K562 (cell line): ENCODE results near the gene ABHD8. TPM values are rescaled to one million over a fixed set of nuclear protein-coding genes. Genes with fewer than 3 reads are reported as not detected.

Experiments
- ETS2 ChIP-seq: IDR thresholded peaks from 2 replicates; pipeline ENCODE4 v1.6.1; 2016; ENCODE audit warnings: borderline replicate concordance, missing genetic modification characterization, mild to moderate bottlenecking, moderate library complexity, missing compliant biosample characterization; ENCODE audit not compliant: poor library complexity, severe bottlenecking
- JUNB ChIP-seq: fragments of 450-650 bp; formaldehyde crosslinking; conservative IDR thresholded peaks from 2 replicates; pipeline ENCODE4 v1.4.0; 2020; ENCODE audit warnings: mild to moderate bottlenecking
- REST ChIP-seq, 2 experiments: fragments of 450-650 bp; formaldehyde crosslinking in 1 of 2; IDR thresholded peaks; 2 replicates each; pipeline versions ENCODE4 v1.4.0 to v1.6.1; 2014 to 2020; ENCODE audit warnings: mild to moderate bottlenecking in 2 of 2, borderline replicate concordance in 1 of 2, low read depth in 1 of 2
- ZBTB26 ChIP-seq: fragments of 450-650 bp; formaldehyde crosslinking; IDR thresholded peaks from 2 replicates; pipeline ENCODE4 v1.4.0; 2022; ENCODE audit warnings: missing genetic modification characterization
- polyA plus RNA-seq, 8 experiments: library from polyadenylated mRNA; depleted of rRNA in 4 of 8; stranded (reverse) in 5 of 8; unstranded in 3 of 8; fragments of >200 nt; fragmentation: Nextera tagmentation in 2 of 8; fragmentation: Illumina TruSeq in 1 of 8; extraction: Ambion mirVana in 2 of 8; extraction: Trizol in 1 of 8; gene quantifications; 2 replicates each; pipeline versions ENCODE4 v1.2.1 to v1.2.3, GENCODE V29; 2011 to 2014; ENCODE audit warnings: inconsistent platforms in 1 of 8, missing spikeins in 1 of 8
- total RNA-seq, 7 experiments: library from RNA; depleted of rRNA in 6 of 7; stranded (reverse); fragments of >200 nt in 6 of 7; fragmentation: Illumina TruSeq in 2 of 7; extraction: Trizol in 2 of 7; gene quantifications; 2 replicates each; pipeline versions ENCODE4 v1.2.1 to v1.2.3, GENCODE V29; 2011 to 2021; ENCODE audit warnings: low replicate concordance in 1 of 7
- TF ChIP-seq, protein P1 (sequence below), 2 experiments: fragments of 450-650 bp in 1 of 2; sonication (generic) in 1 of 2; formaldehyde crosslinking in 1 of 2; IDR thresholded peaks; 2 replicates each; pipeline versions ENCODE4 v1.7.1 to v1.9.0; 2016 to 2022; ENCODE audit warnings: inconsistent platforms in 1 of 2, mild to moderate bottlenecking in 1 of 2, missing genetic modification reagents in 1 of 2
- TF ChIP-seq, protein P2 (sequence below): sonication (generic); formaldehyde crosslinking; IDR thresholded peaks from 2 replicates; pipeline ENCODE4 v1.8.1; 2023; ENCODE audit warnings: mild to moderate bottlenecking, missing genetic modification reagents

The ABHD8 gene
- total and polyA plus RNA-seq, 9 of the 15 experiments (the other 6 are each of a cell fraction or from before 2014, with no cell fraction given), result 0.04 to 6.6 (median 2.0) TPM; not detected in 1

DNA sequence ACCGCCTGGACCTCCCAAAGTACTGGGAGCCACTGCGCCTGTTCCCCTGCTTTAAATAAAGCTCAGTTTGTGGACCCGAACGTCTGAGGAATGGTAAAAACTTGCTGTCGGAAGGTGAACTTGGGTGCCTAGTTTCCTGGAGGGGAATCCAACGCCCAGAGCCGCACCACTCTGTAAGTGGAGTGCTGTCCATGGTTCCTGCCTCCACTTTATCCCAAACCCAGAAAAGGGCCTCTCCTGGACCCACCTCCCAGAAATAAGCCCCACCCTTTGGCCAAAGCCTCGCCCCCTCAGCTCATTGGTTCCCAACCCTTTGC, 29.1 kb upstream of the ABHD8 start (continued):
- TF ChIP-seq ZBTB26 (no peak), REST (IDR thresholded peaks at IDR 0.05; ENCODE audit: borderline replicate concordance) (peak; percentile 97), REST (CRISPR knock-in tag; IDR thresholded peaks at IDR 0.05; ENCODE audit: low read depth) (peak; percentile 87), ETS2 (tag) (no peak), JUNB (CRISPR knock-in tag) (no peak)
- TF ChIP-seq, protein P1, sequence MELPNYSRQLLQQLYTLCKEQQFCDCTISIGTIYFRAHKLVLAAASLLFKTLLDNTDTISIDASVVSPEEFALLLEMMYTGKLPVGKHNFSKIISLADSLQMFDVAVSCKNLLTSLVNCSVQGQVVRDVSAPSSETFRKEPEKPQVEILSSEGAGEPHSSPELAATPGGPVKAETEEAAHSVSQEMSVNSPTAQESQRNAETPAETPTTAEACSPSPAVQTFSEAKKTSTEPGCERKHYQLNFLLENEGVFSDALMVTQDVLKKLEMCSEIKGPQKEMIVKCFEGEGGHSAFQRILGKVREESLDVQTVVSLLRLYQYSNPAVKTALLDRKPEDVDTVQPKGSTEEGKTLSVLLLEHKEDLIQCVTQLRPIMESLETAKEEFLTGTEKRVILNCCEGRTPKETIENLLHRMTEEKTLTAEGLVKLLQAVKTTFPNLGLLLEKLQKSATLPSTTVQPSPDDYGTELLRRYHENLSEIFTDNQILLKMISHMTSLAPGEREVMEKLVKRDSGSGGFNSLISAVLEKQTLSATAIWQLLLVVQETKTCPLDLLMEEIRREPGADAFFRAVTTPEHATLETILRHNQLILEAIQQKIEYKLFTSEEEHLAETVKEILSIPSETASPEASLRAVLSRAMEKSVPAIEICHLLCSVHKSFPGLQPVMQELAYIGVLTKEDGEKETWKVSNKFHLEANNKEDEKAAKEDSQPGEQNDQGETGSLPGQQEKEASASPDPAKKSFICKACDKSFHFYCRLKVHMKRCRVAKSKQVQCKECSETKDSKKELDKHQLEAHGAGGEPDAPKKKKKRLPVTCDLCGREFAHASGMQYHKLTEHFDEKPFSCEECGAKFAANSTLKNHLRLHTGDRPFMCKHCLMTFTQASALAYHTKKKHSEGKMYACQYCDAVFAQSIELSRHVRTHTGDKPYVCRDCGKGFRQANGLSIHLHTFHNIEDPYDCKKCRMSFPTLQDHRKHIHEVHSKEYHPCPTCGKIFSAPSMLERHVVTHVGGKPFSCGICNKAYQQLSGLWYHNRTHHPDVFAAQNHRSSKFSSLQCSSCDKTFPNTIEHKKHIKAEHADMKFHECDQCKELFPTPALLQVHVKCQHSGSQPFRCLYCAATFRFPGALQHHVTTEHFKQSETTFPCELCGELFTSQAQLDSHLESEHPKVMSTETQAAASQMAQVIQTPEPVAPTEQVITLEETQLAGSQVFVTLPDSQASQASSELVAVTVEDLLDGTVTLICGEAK (IDR thresholded peaks at IDR 0.05), result 0 out of 2 replicates have a peak, but pooled peaks have one; percentile 14
- TF ChIP-seq, protein P1 (CRISPR knock-in tag; IDR thresholded peaks at IDR 0.05), result no peak
- TF ChIP-seq, protein P2, sequence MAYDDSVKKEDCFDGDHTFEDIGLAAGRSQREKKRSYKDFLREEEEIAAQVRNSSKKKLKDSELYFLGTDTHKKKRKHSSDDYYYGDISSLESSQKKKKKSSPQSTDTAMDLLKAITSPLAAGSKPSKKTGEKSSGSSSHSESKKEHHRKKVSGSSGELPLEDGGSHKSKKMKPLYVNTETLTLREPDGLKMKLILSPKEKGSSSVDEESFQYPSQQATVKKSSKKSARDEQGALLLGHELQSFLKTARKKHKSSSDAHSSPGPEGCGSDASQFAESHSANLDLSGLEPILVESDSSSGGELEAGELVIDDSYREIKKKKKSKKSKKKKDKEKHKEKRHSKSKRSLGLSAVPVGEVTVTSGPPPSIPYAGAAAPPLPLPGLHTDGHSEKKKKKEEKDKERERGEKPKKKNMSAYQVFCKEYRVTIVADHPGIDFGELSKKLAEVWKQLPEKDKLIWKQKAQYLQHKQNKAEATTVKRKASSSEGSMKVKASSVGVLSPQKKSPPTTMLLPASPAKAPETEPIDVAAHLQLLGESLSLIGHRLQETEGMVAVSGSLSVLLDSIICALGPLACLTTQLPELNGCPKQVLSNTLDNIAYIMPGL (CRISPR knock-in tag), result no peak
